Activated B cell treated with CpG ODN at 0.5 μM for 24 hours (primary cell): ENCODE data around the gene HNRNPUL2. TPM values are rescaled to one million over a fixed set of nuclear protein-coding genes. Genes with fewer than 3 reads are reported as not detected.

Experiments used
- ATAC-seq: fragments of 200-7000 bp; cut with Tn5 transposase; one replicate; pipeline ENCODE4 v1.10.0; 2021; ENCODE audit warnings: low read depth, mild to moderate bottlenecking, moderate library complexity
- CTCF ChIA-PET: fragments of 350-600 bp; sonication (Branson Sonifier 250); formaldehyde crosslinking; loops from one replicate; lab custom pipeline; 2021; ENCODE audit warnings: antibody characterized with exemption; lab: Charles Lee
- POLR2A ChIA-PET: fragments of 350-600 bp; sonication (Branson Sonifier 250); formaldehyde crosslinking; loops from one replicate; lab custom pipeline; 2021; ENCODE audit warnings: antibody characterized with exemption; lab: Charles Lee
- DNase-seq: peaks from one replicate; pipeline ENCODE4 v3.0.0; 2022
- H3K27ac Mint-ChIP-seq: one replicate; pipeline ENCODE4 v1.8.0; 2020; ENCODE audit warnings: mixed read lengths
- H3K27me3 Mint-ChIP-seq: one replicate; pipeline ENCODE4 v1.8.0; 2021; ENCODE audit warnings: mixed read lengths
- H3K36me3 Mint-ChIP-seq: one replicate; pipeline ENCODE4 v1.8.0; 2021; ENCODE audit warnings: low read depth, mixed read lengths
- H3K4me1 Mint-ChIP-seq: one replicate; pipeline ENCODE4 v1.8.0; 2021; ENCODE audit warnings: mixed read lengths
- H3K4me3 Mint-ChIP-seq: one replicate; pipeline ENCODE4 v1.8.0; 2020; ENCODE audit warnings: mild to moderate bottlenecking, mixed read lengths
- H3K9me3 Mint-ChIP-seq: one replicate; pipeline ENCODE4 v1.8.0; 2020; ENCODE audit warnings: mixed read lengths
- intact Hi-C: fragments of 100-400 bp; cut with micrococcal nuclease; formaldehyde crosslinking; loops from one replicate; pipeline ENCODE4 v1.15.1; 2024
- total RNA-seq: library from RNA; stranded (reverse); gene quantifications from 2 replicates; pipeline ENCODE4 v1.2.3, GENCODE V29; 2022
- TF ChIP-seq, protein P1 (sequence below): fragments of 200-600 bp; IDR thresholded peaks from one replicate; pipeline ENCODE4 v1.8.0; 2022; ENCODE audit warnings: antibody characterized with exemption, mild to moderate bottlenecking

The HNRNPUL2 gene
- total RNA-seq, 1 donor from 2014 or later: 63.9 TPM

- intact Hi-C loops: no loop called here
- TF ChIP-seq, protein P1, sequence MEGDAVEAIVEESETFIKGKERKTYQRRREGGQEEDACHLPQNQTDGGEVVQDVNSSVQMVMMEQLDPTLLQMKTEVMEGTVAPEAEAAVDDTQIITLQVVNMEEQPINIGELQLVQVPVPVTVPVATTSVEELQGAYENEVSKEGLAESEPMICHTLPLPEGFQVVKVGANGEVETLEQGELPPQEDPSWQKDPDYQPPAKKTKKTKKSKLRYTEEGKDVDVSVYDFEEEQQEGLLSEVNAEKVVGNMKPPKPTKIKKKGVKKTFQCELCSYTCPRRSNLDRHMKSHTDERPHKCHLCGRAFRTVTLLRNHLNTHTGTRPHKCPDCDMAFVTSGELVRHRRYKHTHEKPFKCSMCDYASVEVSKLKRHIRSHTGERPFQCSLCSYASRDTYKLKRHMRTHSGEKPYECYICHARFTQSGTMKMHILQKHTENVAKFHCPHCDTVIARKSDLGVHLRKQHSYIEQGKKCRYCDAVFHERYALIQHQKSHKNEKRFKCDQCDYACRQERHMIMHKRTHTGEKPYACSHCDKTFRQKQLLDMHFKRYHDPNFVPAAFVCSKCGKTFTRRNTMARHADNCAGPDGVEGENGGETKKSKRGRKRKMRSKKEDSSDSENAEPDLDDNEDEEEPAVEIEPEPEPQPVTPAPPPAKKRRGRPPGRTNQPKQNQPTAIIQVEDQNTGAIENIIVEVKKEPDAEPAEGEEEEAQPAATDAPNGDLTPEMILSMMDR: no peak
- Mint-ChIP-seq H3K4me1 (peaks cover 63% of the 10 kb centered on the region), H3K36me3 (peaks cover 49% of the 10 kb centered on the region), H3K27me3 (no peaks in the 10 kb centered on the region), H3K4me3 (peak overlapping the region; percentile 97), H3K27ac (peak overlapping the region; percentile 88), H3K9me3 (no peaks in the 10 kb centered on the region)
- DNase-seq: no peak
- POLR2A ChIA-PET: interaction anchor here (0.7 to 12.8 kb wide), 16 partner anchors 10 to 223 kb away, joined by 3 to 400 read pairs (median 12); partner anchors contain the start of genes BSCL2, EEF1G, GANAB and GNG3
- no peak for ATAC-seq
- CTCF ChIA-PET: interaction anchor here (1.5 kb wide), 1 partner anchor 27 kb away, joined by 6 read pairs; no protein-coding TSS in a partner anchor
Observed at GRCh38 chr11:62667460-62667859, 59.8 kb downstream of the HNRNPUL2 start.

DNA sequence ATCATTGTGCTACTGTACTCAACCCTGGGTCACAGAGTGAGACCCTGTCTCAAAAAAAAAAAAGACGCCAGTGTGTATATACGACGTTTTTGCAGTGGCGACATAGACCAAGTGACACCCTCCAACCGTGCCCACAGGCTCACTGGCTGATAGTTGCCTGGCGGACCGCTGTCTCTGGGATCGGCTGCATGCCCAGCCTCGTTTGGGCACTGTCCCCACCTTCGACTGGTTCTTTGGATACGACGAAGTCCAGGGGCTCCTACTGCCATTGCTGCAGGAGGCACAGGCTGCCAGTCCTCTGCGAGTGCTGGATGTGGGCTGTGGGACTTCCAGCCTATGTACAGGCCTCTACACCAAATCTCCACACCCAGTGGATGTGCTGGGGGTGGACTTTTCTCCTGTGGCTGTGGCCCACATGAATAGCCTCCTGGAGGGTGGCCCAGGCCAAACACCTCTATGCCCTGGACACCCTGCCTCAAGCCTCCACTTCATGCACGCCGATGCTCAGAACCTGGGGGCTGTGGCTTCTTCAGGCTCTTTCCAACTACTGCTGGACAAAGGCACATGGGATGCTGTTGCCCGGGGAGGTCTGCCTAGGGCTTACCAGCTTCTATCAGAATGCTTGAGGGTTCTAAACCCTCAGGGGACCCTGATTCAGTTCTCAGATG lies 60.9 kb downstream of the HNRNPUL2 start:
- POLR2A ChIA-PET: interaction anchor here (0.5 to 12.8 kb wide), 28 partner anchors 11 to 727 kb away, joined by 3 to 400 read pairs (median 18); partner anchors contain the start of genes B3GAT3, BSCL2, EEF1G and GANAB
- Mint-ChIP-seq H3K36me3 (peaks cover 45% of the 10 kb centered on the region), H3K4me1 (peaks cover 56% of the 10 kb centered on the region), H3K27me3 (no peaks in the 10 kb centered on the region), H3K4me3 (peak overlapping the region; percentile 97), H3K27ac (peak overlapping the region; percentile 88), H3K9me3 (no peaks in the 10 kb centered on the region)
- intact Hi-C loops: no loop called here
- TF ChIP-seq, protein P1: no peak
- CTCF ChIA-PET: interaction anchor here (1.5 kb wide), 1 partner anchor 28 kb away, joined by 6 read pairs; no protein-coding TSS in a partner anchor
- DNase-seq (no peak), ATAC-seq (no peak)

DNA sequence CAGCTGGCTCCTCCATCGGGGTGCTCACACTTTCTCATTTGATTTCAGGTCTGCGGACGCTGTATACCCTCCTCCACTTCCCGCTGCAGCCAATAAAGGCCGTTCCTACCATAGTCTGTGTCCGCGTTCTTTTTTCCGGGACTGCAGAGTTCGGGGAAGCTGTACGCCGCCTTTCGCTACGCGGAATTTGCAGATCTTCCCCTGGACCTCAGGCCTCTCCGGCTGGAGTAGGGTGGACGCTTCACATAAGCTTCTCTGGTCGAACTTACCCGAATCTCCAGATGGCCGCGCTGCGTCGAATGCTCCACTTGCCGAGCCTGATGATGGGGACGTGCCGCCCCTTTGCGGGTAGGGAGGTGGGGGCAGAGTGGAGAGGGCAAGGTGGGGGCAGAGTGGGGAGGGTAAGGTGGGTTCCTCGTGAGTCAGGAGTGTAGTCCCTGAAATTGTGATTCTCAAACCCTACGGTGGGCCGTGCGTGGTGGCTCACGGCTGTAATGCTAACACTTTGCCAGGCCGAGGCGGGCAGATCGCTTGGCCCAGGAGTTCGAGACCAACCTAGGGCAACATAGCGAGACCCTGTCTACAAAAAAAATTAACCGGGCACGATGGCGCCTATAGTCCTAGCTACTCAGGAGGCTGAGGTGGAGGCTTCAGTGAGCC lies 61.5 kb downstream of the HNRNPUL2 start:
- ChIA-PET CTCF (interaction anchor here (0.8 to 2.1 kb wide), 10 partner anchors 10 to 241 kb away, joined by 3 to 12 read pairs (median 4); partner anchors contain the start of genes INTS5, SLC3A2 and TUT1), POLR2A (interaction anchor here (0.5 to 12.8 kb wide), 54 partner anchors 12 to 1652 kb away, joined by 3 to 400 read pairs (median 6); partner anchors contain the start of genes B3GAT3, BSCL2, EEF1G and EML3)
- H3K27me3 Mint-ChIP-seq: no peaks in the 10 kb centered on the region
- H3K27ac Mint-ChIP-seq: peak overlapping the region; percentile 88
- intact Hi-C loops: loop anchor here (1.0 to 2.0 kb wide), 9 partner anchors 12 to 216 kb away; partner anchors contain the start of genes EML3, GANAB, INTS5 and TMEM179B
- peaks cover 45% of the 10 kb centered on the region for H3K36me3 Mint-ChIP-seq
- H3K4me1 Mint-ChIP-seq: peaks cover 49% of the 10 kb centered on the region
- TF ChIP-seq, protein P1: no peak
- ATAC-seq (peak; percentile 33), DNase-seq (no peak)
- peak overlapping the region; percentile 97 for H3K4me3 Mint-ChIP-seq
- H3K9me3 Mint-ChIP-seq: no peaks in the 10 kb centered on the region

GRCh38 chr11:62665075-62665598 lies 62.1 kb downstream of the HNRNPUL2 start, which contains the start of the genes C11orf98 and CSKMT:
C11orf98 (minus strand) TSS chr11:62665210; CDS start chr11:62665169, 41 bp downstream.
CSKMT (plus strand) TSS chr11:62665312; CDS start chr11:62665880, 568 bp downstream.
- Mint-ChIP-seq H3K4me3 (peak within 1 kb of the TSS; percentile 97), H3K27me3 (no peaks in the 10 kb centered on the region), H3K9me3 (no peaks in the 10 kb centered on the region), H3K4me1 (peaks cover 45% of the 10 kb centered on the region), H3K36me3 (peaks cover 48% of the 10 kb centered on the region), H3K27ac (peak within 1 kb of the TSS; percentile 88)
- intact Hi-C loops: loop anchor here (1.0 to 2.0 kb wide), 9 partner anchors 12 to 216 kb away; partner anchors contain the start of genes EML3, GANAB, INTS5 and TMEM179B
- ChIA-PET CTCF (interaction anchor here (0.8 to 2.1 kb wide), 11 partner anchors 10 to 241 kb away, joined by 3 to 12 read pairs (median 4); partner anchors contain the start of genes INTS5, SLC3A2 and TUT1), POLR2A (interaction anchor here (0.7 to 12.8 kb wide), 58 partner anchors 11 to 1653 kb away, joined by 3 to 400 read pairs (median 6); partner anchors contain the start of genes B3GAT3, BSCL2, COX8A and EEF1G)
- ATAC-seq (peak; percentile 89), DNase-seq (peak; percentile 95)
- TF ChIP-seq, protein P1: no peak
